IMR-90 (cell line): ENCODE measurements around the gene DHCR24. TPM values are rescaled to one million over a fixed set of nuclear protein-coding genes. Genes with fewer than 3 reads are reported as not detected.

Experiments
- ATAC-seq: fragments of 200-7000 bp; cut with Tn5 transposase; 2 replicates; pipeline ENCODE4 v1.9.1; 2020; ENCODE audit warnings: low read depth, mild to moderate bottlenecking, moderate library complexity
- BruUV-seq: library from RNA; stranded (reverse); fragments of 400-500 nt; replicated peaks from 2 replicates; lab custom pipeline; 2021; lab: Mats Ljungman, UMichigan
- CTCF ChIA-PET: fragments of 300-600 bp; formaldehyde crosslinking; extraction: SDS; loops from one replicate; lab custom pipeline; 2021; ENCODE audit warnings: antibody characterized with exemption; lab: Yijun Ruan, JAX
- POLR2A ChIA-PET: fragments of 300-600 bp; sonication (Branson Sonifier 250); formaldehyde crosslinking; loops from one replicate; lab custom pipeline; 2022; ENCODE audit warnings: antibody characterized with exemption; ENCODE audit not compliant: unreplicated experiment; lab: Charles Lee
- DNase-seq: peaks from one replicate; pipeline ENCODE4 v3.0.0; 2013
- H2AFZ ChIP-seq: replicated peaks from 2 replicates; pipeline ENCODE3; 2013; ENCODE audit warnings: low read length, mild to moderate bottlenecking; ENCODE audit not compliant: poor library complexity
- H2AK5ac ChIP-seq: 2 replicates; pipeline ENCODE4 v1.6.1; 2013; ENCODE audit warnings: low read depth, low read length, inconsistent platforms
- H2AK9ac ChIP-seq: replicated peaks from 2 replicates; pipeline ENCODE3; 2013; ENCODE audit warnings: mild to moderate bottlenecking, low read depth, low read length, moderate library complexity; ENCODE audit not compliant: poor library complexity
- H2BK120ac ChIP-seq: 2 replicates; pipeline ENCODE4 v1.6.1; 2013; ENCODE audit warnings: low read depth, low read length, inconsistent platforms
- H2BK15ac ChIP-seq: 3 replicates; pipeline ENCODE4 v1.6.1; 2013; ENCODE audit warnings: low read depth, low read length, inconsistent platforms
- H2BK20ac ChIP-seq: 2 replicates; pipeline ENCODE4 v1.6.1; 2013; ENCODE audit warnings: low read depth, mild to moderate bottlenecking, inconsistent platforms, low read length, moderate library complexity
- H2BK5ac ChIP-seq: 2 replicates; pipeline ENCODE4 v1.6.1; 2013; ENCODE audit warnings: mild to moderate bottlenecking, low read depth, low read length, inconsistent platforms; ENCODE audit not compliant: poor library complexity, severe bottlenecking
- H3K14ac ChIP-seq: replicated peaks from 2 replicates; pipeline ENCODE4 v1.6.1; 2013; ENCODE audit warnings: low read depth, low read length, inconsistent platforms
- H3K18ac ChIP-seq: 2 replicates; pipeline ENCODE4 v1.6.1; 2013; ENCODE audit warnings: low read depth, low read length, control low read depth
- H3K23ac ChIP-seq: 2 replicates; pipeline ENCODE4 v1.6.1; 2013; ENCODE audit warnings: low read depth, low read length, inconsistent platforms
- H3K27ac ChIP-seq: 2 replicates; pipeline ENCODE4 v1.5.1; 2013; ENCODE audit warnings: mild to moderate bottlenecking, control low read depth, low read length; ENCODE audit not compliant: insufficient read depth
- H3K27me3 ChIP-seq: 2 replicates; pipeline ENCODE4 v1.6.1; 2013; ENCODE audit warnings: low read length; ENCODE audit not compliant: control insufficient read depth, insufficient read depth
- H3K36me3 ChIP-seq: 2 replicates; pipeline ENCODE4 v1.6.1; 2013; ENCODE audit warnings: low read length, mixed read lengths; ENCODE audit not compliant: control insufficient read depth, insufficient read depth
- H3K4ac ChIP-seq: 2 replicates; pipeline ENCODE4 v1.6.1; 2013; ENCODE audit warnings: low read depth, low read length, inconsistent platforms
- H3K4me1 ChIP-seq: 2 replicates; pipeline ENCODE4 v1.6.1; 2013; ENCODE audit warnings: low read length, mixed read lengths; ENCODE audit not compliant: control insufficient read depth, insufficient read depth
- H3K4me2 ChIP-seq: 2 replicates; pipeline ENCODE4 v1.6.1; 2013; ENCODE audit warnings: low read depth, mild to moderate bottlenecking, control low read depth, low read length, moderate library complexity
- H3K4me3 ChIP-seq: 2 replicates; pipeline ENCODE4 v1.5.1; 2013; ENCODE audit warnings: low read depth, mild to moderate bottlenecking, control low read depth, low read length, moderate library complexity; ENCODE audit not compliant: insufficient read depth
- H3K56ac ChIP-seq: 2 replicates; pipeline ENCODE4 v1.6.1; 2013; ENCODE audit warnings: low read length, inconsistent platforms; ENCODE audit not compliant: insufficient read depth; ENCODE audit errors: extremely low read depth
- H3K79me1 ChIP-seq, 2 experiments: 2 replicates each; pipeline ENCODE4 v1.6.1; 2013; ENCODE audit warnings: low read length in 2 of 2, inconsistent platforms in 1 of 2, low read depth in 1 of 2
- H3K9ac ChIP-seq: 2 replicates; pipeline ENCODE4 v1.6.1; 2013; ENCODE audit warnings: low read depth, low read length, control low read depth
- H3K9me1 ChIP-seq: 2 replicates; pipeline ENCODE4 v1.6.1; 2013; ENCODE audit warnings: low read length, inconsistent platforms; ENCODE audit not compliant: insufficient read depth
- H3K9me3 ChIP-seq: 2 replicates; pipeline ENCODE4 v1.6.1; 2013; ENCODE audit warnings: low read length; ENCODE audit not compliant: control insufficient read depth, insufficient read depth
- H4K20me1 ChIP-seq: 2 replicates; pipeline ENCODE4 v1.6.1; 2013; ENCODE audit warnings: low read length, inconsistent platforms; ENCODE audit not compliant: insufficient read depth
- H4K5ac ChIP-seq: 2 replicates; pipeline ENCODE4 v1.6.1; 2013; ENCODE audit warnings: mild to moderate bottlenecking, low read depth, low read length, control low read depth
- H4K8ac ChIP-seq, 2 experiments: 2 replicates each; pipeline ENCODE4 v1.6.1; 2013; ENCODE audit warnings: low read depth in 2 of 2, low read length in 2 of 2, control low read depth in 1 of 2, inconsistent platforms in 1 of 2
- H4K91ac ChIP-seq: 2 replicates; pipeline ENCODE4 v1.6.1; 2013; ENCODE audit warnings: low read depth, low read length, inconsistent platforms; ENCODE audit not compliant: insufficient read depth
- BHLHE40 ChIP-seq: fragments of 150-350 bp; IDR thresholded peaks from 2 replicates; pipeline ENCODE4 v1.6.1; 2016; ENCODE audit warnings: mild to moderate bottlenecking, low read depth, low read length
- CTCF ChIP-seq: conservative IDR thresholded peaks from 2 replicates; pipeline ENCODE4 v1.5.1; 2012; ENCODE audit warnings: mild to moderate bottlenecking, low read depth, low read length, improper control_type of control experiment
- FOS ChIP-seq: fragments of 150-350 bp; IDR thresholded peaks from 2 replicates; pipeline ENCODE4 v1.6.1; 2016; ENCODE audit warnings: low read depth, low read length
- MAFK ChIP-seq: IDR thresholded peaks from 2 replicates; pipeline ENCODE4 v1.6.1; 2012; ENCODE audit warnings: low read depth, low read length, improper control_type of control experiment
- MAZ ChIP-seq: IDR thresholded peaks from 2 replicates; pipeline ENCODE4 v1.6.1; 2012; ENCODE audit warnings: low read depth, mild to moderate bottlenecking, low read length, improper control_type of control experiment, moderate library complexity, borderline replicate concordance
- RAD21 ChIP-seq: IDR thresholded peaks from 2 replicates; pipeline ENCODE4 v1.6.1; 2012; ENCODE audit warnings: low read length, improper control_type of control experiment
- RCOR1 ChIP-seq: IDR thresholded peaks from 2 replicates; pipeline ENCODE4 v1.6.1; 2012; ENCODE audit warnings: mild to moderate bottlenecking, low read length, improper control_type of control experiment; ENCODE audit not compliant: insufficient replicate concordance
- SMC3 ChIP-seq: fragments of 150-350 bp; IDR thresholded peaks from 2 replicates; pipeline ENCODE4 v1.6.1; 2016; ENCODE audit warnings: low read depth, mild to moderate bottlenecking, antibody characterized with exemption, low read length, moderate library complexity
- USF2 ChIP-seq: fragments of 150-350 bp; IDR thresholded peaks from 2 replicates; pipeline ENCODE4 v1.6.1; 2017; ENCODE audit warnings: mild to moderate bottlenecking, antibody characterized with exemption, low read length, low read depth
- WGBS, 2 experiments: methylation state at CpG; one replicate each; pipeline versions ENCODE4 v1.1.5 to v1.1.7; 2013; ENCODE audit warnings: missing lambda C conversion rate in 2 of 2; ENCODE audit not compliant: insufficient read length in 1 of 2; ENCODE audit errors: extremely low coverage in 2 of 2; 5-methylcytosine and 5-hydroxymethylcytosine counted together
- dilution Hi-C: fragments of 300-500 bp; cut with HindIII; formaldehyde crosslinking; loops from one replicate; pipeline ENCODE4 v1.14.3; 2018; ENCODE audit warnings: low sequenced_read_pairs; ENCODE audit not compliant: unreplicated experiment
- in situ Hi-C: fragments of 300-500 bp; cut with MboI; formaldehyde crosslinking; loops from 3 replicates; pipeline ENCODE4 v1.14.3; 2019; ENCODE audit warnings: low sequenced_read_pairs, inconsistent platforms, mixed read lengths
- intact Hi-C: fragments of 100-400 bp; cut with micrococcal nuclease; formaldehyde crosslinking; loops from 2 replicates; pipeline ENCODE4 v1.10.0; 2022
- polyA plus RNA-seq, 3 experiments: library from polyadenylated mRNA; depleted of rRNA; stranded (reverse); fragments of >200 nt; gene quantifications; 2 replicates each; pipeline ENCODE4 v1.2.3, GENCODE V29; 2012; ENCODE audit warnings: low replicate concordance in 1 of 3
- total RNA-seq: library from RNA; depleted of rRNA; stranded (reverse); fragments of >200 nt; gene quantifications from 2 replicates; pipeline ENCODE4 v1.2.3, GENCODE V29; 2012

Gene DHCR24
- total and polyA plus RNA-seq, 2 of the 4 experiments (the other 2 are of a cell fraction): 130 to 194 TPM

GRCh38 chr1:54859700-54860391 lies 27.1 kb downstream of the DHCR24 start (continued):
- TF ChIP-seq MAFK: no peak

GRCh38 chr1:54857746-54858561 lies 29.0 kb downstream of the DHCR24 start:
- POLR2A ChIA-PET: no interaction called here
- Histone ChIP-seq H4K5ac (no peak overlapping the region), H2BK15ac (peak overlapping the region; percentile 85; the same call in 2 of the 3 replicates), H2AK9ac (peak overlapping the region; percentile 88), H3K79me1 (peaks cover 0 to 22% of the 10 kb centered on the region in 2 experiments; a peak in 2 of 4 replicates), H3K23ac (peak overlapping the region; percentile 24), H3K4me2 (no peak overlapping the region), H3K4me3 (no peak overlapping the region), H2BK120ac (peak overlapping the region; percentile 75), H3K9ac (no peak overlapping the region), H3K27me3 (no peaks in the 10 kb centered on the region), H2AFZ (peak overlapping the region; percentile 69), H2AK5ac (peak overlapping the region; percentile 89), H3K9me1 (peaks cover 27% of the 10 kb centered on the region), H3K36me3 (0 out of 2 replicates have a peak, but pooled peaks cover 2% of the 10 kb centered on the region), H3K14ac (0 out of 2 replicates have a peak overlapping the region, but pooled peaks have one; percentile 75), H4K91ac (peak overlapping the region; percentile 61), H3K56ac (no peak overlapping the region; the same call in 1 of the 2 replicates), H3K18ac (no peak overlapping the region), H3K4me1 (peaks cover 21% of the 10 kb centered on the region), H3K27ac (no peak overlapping the region), H2BK5ac (peak overlapping the region; percentile 75), H3K4ac (peak overlapping the region; percentile 83), H4K20me1 (peaks cover 6% of the 10 kb centered on the region; the same call in 1 of the 2 replicates), H2BK20ac (peak overlapping the region; percentile 39), H3K9me3 (no peaks in the 10 kb centered on the region), H4K8ac (peak overlapping the region in 1 of 2 experiments; percentile 66; a peak in 2 of 4 replicates)
- intact Hi-C loops: no loop called here
- in situ Hi-C loops: no loop called here
- peak; percentile 78 for DNase-seq
- BruUV-seq: no TSS peak
- TF ChIP-seq MAZ (peak; percentile 17; the same call in 1 of the 2 replicates), CTCF (no peak), USF2 (no peak), SMC3 (no peak), RAD21 (no peak), MAFK (no peak), FOS (0 out of 2 replicates have a peak, but pooled peaks have one; percentile 21), BHLHE40 (peak; percentile 70), RCOR1 (peak; percentile 19)
- peak; percentile 50 for ATAC-seq
- no CpG with 5 or more reads among the region's 9 CpGs for WGBS, 2 experiments
- CTCF ChIA-PET: no interaction called here
- dilution Hi-C loops: no loop called here
